HUES48 (cell line): ENCODE results near the gene KAZN.

ENCODE experiments used
- H3K27ac ChIP-seq: one replicate; pipeline ENCODE4 v1.7.0; 2013; ENCODE audit warnings: low read depth, low read length, inconsistent platforms
- H3K27me3 ChIP-seq: 2 replicates; pipeline ENCODE4 v1.6.1; 2013; ENCODE audit warnings: mild to moderate bottlenecking, low read length; ENCODE audit not compliant: control insufficient read depth, insufficient read depth
- H3K36me3 ChIP-seq: 2 replicates; pipeline ENCODE4 v1.6.1; 2013; ENCODE audit warnings: low read length; ENCODE audit not compliant: control insufficient read depth, insufficient read depth
- H3K4me1 ChIP-seq: 2 replicates; pipeline ENCODE4 v1.6.1; 2013; ENCODE audit warnings: mild to moderate bottlenecking, low read length; ENCODE audit not compliant: control insufficient read depth, insufficient read depth
- H3K4me3 ChIP-seq: 2 replicates; pipeline ENCODE4 v1.5.1; 2013; ENCODE audit warnings: mild to moderate bottlenecking, low read depth, low read length
- H3K9ac ChIP-seq: 2 replicates; pipeline ENCODE4 v1.6.1; 2013; ENCODE audit warnings: mild to moderate bottlenecking, low read depth, low read length, moderate library complexity
- H3K9me3 ChIP-seq: 2 replicates; pipeline ENCODE4 v1.6.1; 2013; ENCODE audit warnings: low read length; ENCODE audit not compliant: control insufficient read depth, insufficient read depth

KAZN gene

DNA sequence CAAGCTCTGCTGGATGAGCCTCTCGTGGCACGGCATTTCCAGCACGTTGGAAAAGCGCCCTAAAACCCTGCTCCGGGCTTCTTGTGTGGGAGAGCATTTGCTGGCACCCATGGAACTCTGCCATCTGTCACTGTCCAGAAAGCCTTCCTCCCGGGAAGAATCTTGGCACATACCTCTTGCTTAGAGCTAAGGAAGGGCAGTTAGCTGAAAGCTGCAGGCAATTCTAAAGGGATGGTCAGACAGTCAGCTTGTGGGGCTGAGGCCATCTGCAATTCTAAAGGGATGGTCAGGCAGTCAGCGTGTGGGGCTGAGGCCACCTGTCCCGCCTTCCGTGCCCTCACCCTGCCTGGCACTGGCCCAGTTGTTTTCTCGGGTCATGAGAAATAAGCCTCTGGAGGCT is 416.0 kb downstream of the KAZN start:
- Histone ChIP-seq H3K27me3 (no peaks in the 10 kb centered on the region), H3K9ac (no peak overlapping the region), H3K9me3 (no peaks in the 10 kb centered on the region), H3K27ac (no peak overlapping the region), H3K36me3 (no peaks in the 10 kb centered on the region), H3K4me3 (no peak overlapping the region), H3K4me1 (no peaks in the 10 kb centered on the region; the same call in 1 of the 2 replicates)

DNA sequence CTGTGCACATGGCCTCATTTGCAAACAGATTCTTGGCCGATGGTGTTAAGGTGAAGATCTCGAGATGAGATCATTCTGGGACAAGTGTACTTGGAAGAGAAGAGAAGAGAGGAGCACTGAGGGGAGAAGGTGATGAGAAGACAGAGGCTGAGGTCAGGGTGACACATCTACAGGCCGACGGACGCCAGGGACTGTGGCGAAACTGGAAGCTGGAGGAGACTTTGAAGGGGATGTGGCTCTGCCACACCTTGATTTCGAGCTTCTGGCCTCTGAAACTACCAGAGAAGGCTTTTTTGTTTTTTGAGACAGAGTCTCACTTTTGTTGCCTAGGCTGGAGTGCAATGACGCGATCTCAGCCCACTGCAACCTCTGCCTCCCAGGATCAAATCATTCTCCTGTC is 417.5 kb downstream of the KAZN start:
- Histone ChIP-seq H3K27me3 (no peaks in the 10 kb centered on the region), H3K4me3 (no peak overlapping the region), H3K9ac (no peak overlapping the region), H3K4me1 (no peaks in the 10 kb centered on the region; the same call in 1 of the 2 replicates), H3K9me3 (no peaks in the 10 kb centered on the region), H3K36me3 (no peaks in the 10 kb centered on the region), H3K27ac (no peak overlapping the region)

DNA sequence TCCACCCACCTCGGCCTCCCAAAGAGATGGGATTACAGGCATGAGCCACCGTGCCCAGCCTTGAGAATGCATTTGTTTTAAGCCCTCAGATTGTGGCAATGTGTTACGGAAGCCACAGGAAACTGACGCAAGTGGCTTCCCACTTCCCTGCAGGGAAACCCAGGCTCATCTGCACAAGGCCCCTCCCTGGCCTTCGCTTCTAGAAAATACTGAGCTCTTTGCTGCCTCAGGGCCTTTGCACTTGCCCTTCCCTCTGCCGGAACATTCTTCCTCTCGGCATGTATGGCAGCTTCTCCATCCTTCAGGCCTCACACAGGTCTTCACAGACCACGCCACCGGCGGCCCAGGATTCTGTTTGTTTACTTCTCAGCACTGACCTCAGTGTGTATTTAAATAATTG is 418.0 kb downstream of the KAZN start:
- Histone ChIP-seq H3K4me3 (no peak overlapping the region), H3K9ac (no peak overlapping the region), H3K4me1 (no peaks in the 10 kb centered on the region; the same call in 1 of the 2 replicates), H3K27ac (no peak overlapping the region), H3K9me3 (no peaks in the 10 kb centered on the region), H3K36me3 (no peaks in the 10 kb centered on the region), H3K27me3 (no peaks in the 10 kb centered on the region)

DNA sequence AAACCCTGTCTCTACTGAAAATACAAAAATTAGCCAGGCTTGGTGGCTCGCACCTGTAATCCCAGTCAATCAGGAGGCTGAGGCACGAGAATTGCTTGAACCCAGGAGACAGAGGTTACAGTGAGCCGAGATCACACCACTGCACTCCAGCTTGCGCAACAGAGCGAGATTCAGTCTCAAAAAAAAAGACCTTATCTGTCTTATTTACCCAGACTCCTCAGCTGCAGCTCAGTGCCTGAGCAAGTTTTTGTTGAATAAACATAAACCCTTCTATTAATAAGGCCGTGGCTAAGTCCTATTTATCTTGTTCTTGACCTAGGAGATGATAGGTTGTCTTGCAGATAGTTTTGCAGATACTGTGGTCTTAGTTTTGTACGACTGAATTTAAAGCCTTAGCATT is 418.6 kb downstream of the KAZN start:
- Histone ChIP-seq H3K9me3 (no peaks in the 10 kb centered on the region), H3K4me1 (no peaks in the 10 kb centered on the region), H3K36me3 (no peaks in the 10 kb centered on the region), H3K27ac (no peak overlapping the region), H3K9ac (no peak overlapping the region), H3K27me3 (no peaks in the 10 kb centered on the region), H3K4me3 (no peak overlapping the region)

DNA sequence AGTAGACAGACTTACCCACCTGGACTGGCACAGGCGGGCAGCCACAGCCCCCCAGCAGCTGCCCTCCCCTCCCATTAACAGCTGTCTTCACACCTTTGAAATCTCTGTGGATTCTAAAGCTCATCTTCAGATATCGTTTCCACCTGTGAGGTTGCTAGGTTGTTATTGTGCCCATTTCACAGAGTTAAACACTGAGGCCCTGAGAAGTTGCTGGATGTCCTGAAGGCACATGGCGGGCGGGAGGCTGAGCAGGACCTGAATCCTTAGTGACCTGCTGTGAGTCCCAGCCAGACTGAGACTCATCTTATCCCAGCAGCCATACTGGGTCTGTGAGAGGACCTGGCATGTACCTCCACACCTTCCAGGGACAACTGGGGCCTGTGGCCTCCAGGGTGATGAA is 420.3 kb downstream of the KAZN start:
- Histone ChIP-seq H3K4me3 (no peak overlapping the region), H3K4me1 (no peaks in the 10 kb centered on the region)

DNA sequence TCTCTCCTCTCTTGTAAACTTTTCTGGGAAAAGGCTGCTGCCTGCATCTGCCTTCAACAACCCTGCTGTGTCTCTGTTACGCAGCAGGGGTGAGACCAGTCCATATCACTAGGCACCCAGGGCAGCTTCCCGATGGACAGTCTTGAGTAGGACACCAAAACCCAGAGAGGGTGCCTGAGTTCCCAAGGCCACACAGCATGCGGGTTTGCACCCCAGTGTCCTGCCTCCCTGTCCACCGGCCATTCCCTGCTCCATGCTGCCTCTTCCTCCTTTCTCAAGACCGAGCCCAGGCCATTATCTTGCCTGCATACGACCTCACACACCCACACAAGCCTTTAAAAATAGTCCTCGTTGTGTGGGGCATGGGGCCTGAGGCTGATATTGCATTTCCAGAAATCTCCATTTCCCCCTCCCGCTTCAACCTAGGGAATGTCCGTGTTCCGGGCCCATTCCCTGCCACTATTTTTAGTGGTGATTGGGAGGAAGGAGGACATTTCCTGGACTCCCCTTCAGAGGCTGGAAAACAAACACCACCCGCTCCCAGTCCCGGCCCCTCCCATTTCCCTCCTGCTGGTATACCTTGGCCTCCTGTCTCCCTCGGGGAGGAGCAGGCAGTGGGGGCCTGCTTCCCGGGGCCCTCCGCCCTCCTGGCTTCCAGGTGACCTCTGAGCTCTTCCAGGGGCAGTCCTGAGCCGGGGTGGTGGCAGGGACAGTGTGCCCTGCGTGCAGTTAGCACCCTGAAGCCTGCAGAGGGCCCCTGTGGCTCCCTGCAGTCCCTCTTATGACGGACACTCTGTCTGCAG is 422.7 kb downstream of the KAZN start:
- H3K27me3 ChIP-seq, result no peaks in the 10 kb centered on the region
- H3K36me3 ChIP-seq, result no peaks in the 10 kb centered on the region
- no peak overlapping the region for H3K9ac ChIP-seq
- H3K9me3 ChIP-seq, result no peaks in the 10 kb centered on the region
- H3K4me1 ChIP-seq, result no peaks in the 10 kb centered on the region
- H3K4me3 ChIP-seq, result no peak overlapping the region
- H3K27ac ChIP-seq, result no peak overlapping the region

More for the DNA sequence above, 420.3 kb downstream of the KAZN start:
- H3K9ac ChIP-seq, result no peak overlapping the region
- no peaks in the 10 kb centered on the region for H3K27me3 ChIP-seq
- H3K27ac ChIP-seq, result no peak overlapping the region
- no peaks in the 10 kb centered on the region for H3K36me3 ChIP-seq
- H3K9me3 ChIP-seq, result no peaks in the 10 kb centered on the region

DNA sequence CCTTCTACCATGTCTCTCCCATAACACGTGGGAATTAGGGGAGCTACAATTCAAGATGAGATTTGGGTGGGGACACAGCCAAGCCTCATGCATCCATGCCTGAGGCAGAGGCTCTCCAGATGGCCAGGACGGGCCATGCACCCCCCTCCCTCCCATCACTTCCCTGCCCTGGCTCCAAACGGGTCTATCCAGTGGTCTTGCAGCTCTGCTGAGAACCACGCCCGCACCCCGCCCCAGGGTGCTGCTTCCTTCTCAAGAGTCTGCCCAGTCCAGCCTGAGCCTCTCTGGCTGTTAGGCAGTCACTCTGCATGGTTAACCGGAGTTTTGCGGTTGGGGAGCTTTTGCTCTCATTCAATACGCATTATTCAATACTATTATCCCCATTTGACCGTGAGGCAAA is 423.6 kb downstream of the KAZN start:
- Histone ChIP-seq H3K27ac (no peak overlapping the region), H3K9me3 (no peaks in the 10 kb centered on the region), H3K4me3 (no peak overlapping the region), H3K9ac (no peak overlapping the region), H3K36me3 (no peaks in the 10 kb centered on the region), H3K4me1 (no peaks in the 10 kb centered on the region), H3K27me3 (no peaks in the 10 kb centered on the region)

DNA sequence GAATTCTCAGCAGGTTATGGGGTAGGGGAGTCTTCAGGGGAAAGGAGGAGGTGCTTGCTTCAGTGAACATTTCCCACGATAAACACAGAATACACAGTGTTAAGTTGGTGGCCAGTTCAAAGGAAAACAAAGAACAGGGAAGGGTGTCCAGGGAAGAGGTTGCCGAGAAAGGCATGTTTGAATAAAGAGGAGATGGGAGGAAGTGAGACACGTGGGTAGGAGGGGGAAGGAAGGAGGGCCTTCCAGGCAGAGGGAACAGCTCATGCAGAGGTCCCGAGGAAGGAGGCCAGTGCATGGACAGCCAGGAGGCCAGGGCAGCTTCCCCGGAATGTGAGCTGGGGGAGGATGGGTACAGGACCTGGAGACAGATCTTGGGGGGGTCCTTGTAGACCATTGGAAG is 424.7 kb downstream of the KAZN start:
- Histone ChIP-seq H3K27ac (no peak overlapping the region), H3K9ac (no peak overlapping the region), H3K9me3 (no peaks in the 10 kb centered on the region), H3K27me3 (no peaks in the 10 kb centered on the region), H3K4me1 (no peaks in the 10 kb centered on the region), H3K36me3 (no peaks in the 10 kb centered on the region), H3K4me3 (no peak overlapping the region)

DNA sequence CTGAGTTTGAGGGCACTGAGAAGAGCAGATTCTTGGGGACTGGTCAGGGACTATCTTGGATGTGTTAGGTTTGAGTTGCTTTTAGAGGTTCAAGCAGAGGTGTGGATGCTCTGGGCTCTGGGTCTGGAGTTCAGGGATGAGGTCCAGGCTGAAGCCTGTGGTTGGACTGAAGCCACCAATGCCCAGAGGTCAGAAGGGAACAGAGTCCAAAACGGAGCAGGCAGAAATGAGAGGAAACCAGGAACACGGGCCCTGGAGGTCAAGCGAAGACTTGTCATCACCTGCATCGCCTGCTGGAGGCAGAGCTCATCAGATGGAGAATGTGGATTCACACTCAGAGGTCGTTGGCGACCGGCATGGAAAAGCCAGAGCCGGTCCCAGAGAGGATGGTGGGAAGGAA is 425.5 kb downstream of the KAZN start:
- Histone ChIP-seq H3K4me3 (no peak overlapping the region), H3K9ac (no peak overlapping the region), H3K9me3 (no peaks in the 10 kb centered on the region), H3K27me3 (no peaks in the 10 kb centered on the region), H3K27ac (no peak overlapping the region), H3K4me1 (no peaks in the 10 kb centered on the region), H3K36me3 (no peaks in the 10 kb centered on the region)

DNA sequence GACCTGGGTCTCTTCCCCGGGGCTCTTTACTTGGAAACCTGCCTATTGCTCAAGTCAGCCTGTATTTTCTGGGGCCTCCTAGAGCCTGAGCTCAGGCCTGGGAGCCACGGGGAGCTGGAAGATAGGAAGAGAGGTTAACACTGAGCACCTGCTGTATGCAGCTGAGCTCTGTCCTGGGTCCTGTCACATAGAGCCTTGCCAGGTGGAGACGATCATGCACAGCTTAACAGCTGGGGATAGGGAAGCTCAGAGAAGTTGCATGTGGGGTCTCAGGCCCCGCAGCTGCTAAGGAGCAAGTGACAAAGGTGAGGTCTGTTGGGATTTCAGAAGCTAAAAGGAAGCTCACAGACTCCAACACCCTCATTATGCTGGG is 427.6 kb downstream of the KAZN start:
- Histone ChIP-seq H3K27ac (no peak overlapping the region), H3K9ac (no peak overlapping the region), H3K4me1 (no peaks in the 10 kb centered on the region), H3K9me3 (no peaks in the 10 kb centered on the region), H3K36me3 (no peaks in the 10 kb centered on the region), H3K4me3 (no peak overlapping the region), H3K27me3 (no peaks in the 10 kb centered on the region)

DNA sequence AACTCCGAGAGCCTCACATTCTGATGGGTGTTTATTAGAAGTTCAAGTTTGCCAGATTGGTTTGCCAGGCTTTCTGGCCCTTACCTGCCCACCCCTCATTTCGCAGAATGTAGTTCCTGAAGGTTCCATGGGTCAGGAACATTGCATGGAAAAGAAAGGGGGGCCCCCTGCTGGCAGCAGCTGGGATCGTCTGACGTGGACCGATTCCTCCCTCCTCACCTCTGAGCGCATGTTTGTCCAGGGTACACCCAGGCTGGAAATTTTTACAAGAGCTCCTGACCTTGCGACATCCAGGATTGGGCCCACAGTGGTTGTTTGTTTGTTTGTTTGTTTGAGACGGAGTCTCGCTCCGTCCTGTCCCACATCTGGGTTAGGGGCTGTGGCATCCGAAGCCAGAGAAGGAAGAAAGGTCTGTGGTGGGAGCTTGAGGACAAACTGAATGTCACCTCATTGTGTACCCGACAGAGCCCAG is 429.1 kb downstream of the KAZN start:
- Histone ChIP-seq H3K27ac (no peak overlapping the region), H3K4me3 (no peak overlapping the region), H3K9ac (no peak overlapping the region), H3K27me3 (no peaks in the 10 kb centered on the region), H3K36me3 (no peaks in the 10 kb centered on the region), H3K4me1 (no peaks in the 10 kb centered on the region), H3K9me3 (no peaks in the 10 kb centered on the region)
